ENCODE data around the gene ZNF236.

DNA sequence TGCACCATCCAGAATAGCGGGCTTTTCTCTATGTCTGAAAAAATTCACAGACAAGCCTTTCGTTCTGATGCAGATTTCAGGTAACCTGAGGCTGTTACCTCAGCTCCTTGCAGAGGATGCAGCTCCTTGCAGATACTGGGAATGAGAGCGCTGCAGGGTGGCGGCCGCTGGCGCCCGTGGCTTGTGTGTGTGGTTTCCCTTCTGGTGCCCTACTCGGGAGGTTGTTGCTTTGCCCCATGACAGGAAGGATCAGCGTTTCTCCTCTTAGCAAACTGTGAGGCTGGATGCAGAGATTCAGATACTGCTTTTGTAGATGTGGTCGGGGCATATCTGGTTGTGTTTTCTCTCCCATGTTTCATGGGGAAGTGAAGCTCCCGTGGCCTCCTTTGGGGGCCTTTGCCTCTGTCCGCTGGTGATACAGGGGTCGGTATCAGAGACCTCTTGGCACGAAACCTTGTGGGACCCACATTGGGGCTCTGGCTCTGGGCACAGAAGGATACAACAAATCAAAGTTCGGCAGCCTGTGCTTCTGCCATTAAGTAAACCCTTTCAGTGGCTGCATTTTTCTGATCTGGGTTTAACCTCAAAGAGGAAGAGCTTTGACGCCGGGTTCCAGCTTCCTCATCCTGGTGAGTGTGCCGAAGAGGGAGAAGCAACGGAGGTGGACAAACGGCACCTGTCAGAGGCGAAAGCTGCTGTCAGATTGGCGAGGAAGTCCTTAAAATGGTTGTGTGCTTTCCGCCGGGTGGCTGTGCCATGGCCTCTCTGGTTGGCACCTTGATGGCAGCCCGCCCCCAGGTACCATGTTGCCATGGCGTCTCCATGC lies 182.4 kb downstream of the ZNF236 start:
- TF ChIP-seq EZH2phosphoT487 (IDR thresholded peaks at IDR 0.05) (no peak), EZH2 (IDR thresholded peaks at IDR 0.05) (no peak)
- TF ChIP-seq, protein P1, sequence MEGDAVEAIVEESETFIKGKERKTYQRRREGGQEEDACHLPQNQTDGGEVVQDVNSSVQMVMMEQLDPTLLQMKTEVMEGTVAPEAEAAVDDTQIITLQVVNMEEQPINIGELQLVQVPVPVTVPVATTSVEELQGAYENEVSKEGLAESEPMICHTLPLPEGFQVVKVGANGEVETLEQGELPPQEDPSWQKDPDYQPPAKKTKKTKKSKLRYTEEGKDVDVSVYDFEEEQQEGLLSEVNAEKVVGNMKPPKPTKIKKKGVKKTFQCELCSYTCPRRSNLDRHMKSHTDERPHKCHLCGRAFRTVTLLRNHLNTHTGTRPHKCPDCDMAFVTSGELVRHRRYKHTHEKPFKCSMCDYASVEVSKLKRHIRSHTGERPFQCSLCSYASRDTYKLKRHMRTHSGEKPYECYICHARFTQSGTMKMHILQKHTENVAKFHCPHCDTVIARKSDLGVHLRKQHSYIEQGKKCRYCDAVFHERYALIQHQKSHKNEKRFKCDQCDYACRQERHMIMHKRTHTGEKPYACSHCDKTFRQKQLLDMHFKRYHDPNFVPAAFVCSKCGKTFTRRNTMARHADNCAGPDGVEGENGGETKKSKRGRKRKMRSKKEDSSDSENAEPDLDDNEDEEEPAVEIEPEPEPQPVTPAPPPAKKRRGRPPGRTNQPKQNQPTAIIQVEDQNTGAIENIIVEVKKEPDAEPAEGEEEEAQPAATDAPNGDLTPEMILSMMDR (IDR thresholded peaks at IDR 0.05): no peak

All from neural progenitor cell (in vitro differentiated cells).